Measurements from ENCODE around the gene OPTN.
"Not testable (repeated sequence)": the region's sequence is repeated elsewhere in the genome, so short reads cannot be mapped to it uniquely, and the experiment has no call there.

Gene OPTN

DNA sequence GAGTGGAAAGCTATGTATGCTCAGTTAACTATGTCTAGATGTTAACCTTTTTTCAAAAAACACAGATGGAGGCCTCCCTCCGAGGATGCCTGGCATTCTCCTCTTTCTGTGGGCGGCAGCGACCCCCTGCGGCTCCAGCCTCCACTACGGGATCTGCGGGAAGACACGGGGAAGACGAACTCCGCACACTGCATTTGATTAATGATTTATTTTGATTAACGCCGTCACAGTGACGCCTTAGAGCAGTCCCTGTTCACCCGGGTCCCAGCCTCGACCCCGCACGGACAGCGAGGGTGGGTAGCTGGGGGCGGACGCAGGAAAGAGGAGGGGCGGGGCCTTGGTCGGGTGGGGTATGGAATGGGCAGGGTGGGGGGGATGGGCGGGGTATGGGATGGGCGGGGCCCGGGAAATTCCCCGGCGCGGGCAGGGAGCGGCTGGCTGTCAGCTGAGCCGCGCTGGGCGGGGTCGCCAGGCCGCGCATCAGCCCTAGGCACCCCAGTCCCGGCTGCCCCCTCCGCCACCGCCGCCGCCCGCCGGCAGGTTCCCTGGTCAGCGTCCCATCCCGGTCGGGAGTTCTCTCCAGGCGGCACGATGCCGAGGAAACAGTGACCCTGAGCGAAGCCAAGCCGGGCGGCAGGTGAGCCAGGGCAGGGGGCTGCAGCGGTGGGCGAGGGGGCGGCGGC lies at the start of gene OPTN:
TSS of gene OPTN (plus strand) at position 498 of the 683 bp plus-strand sequence. CDS start 8,960 bp downstream, outside the sequence.
- DNase-seq (ENCODE audit: low read depth): peak; percentile 88

DNA sequence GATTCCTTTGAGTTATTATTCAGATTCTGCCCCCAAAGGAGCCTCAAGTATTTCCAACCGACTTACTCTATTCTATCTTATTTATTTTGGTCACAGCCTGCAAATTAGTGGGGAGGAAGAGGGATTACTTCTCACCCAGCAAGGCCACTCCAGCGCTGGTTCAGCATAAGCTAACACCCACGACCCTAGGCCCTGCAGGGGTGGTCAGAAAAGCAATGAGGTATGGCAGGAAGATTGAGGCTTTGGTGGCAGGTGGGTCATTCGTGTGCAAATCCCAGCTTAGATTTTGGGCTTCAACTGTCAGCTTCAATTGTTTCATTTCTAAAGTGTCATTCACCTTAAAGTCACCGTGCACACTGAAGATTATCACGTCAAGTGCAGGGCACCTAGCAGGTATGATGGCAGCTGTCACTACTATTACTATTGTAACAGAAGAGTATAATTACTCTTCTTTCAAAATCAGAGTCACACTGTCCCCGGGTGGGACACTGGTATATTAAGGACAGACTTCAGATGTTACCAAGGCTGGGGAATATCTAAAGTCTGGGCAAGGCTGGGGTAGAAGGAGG lies 48.8 kb upstream of the OPTN start:
- DNase-seq (ENCODE audit: low read depth): no peak

DNA sequence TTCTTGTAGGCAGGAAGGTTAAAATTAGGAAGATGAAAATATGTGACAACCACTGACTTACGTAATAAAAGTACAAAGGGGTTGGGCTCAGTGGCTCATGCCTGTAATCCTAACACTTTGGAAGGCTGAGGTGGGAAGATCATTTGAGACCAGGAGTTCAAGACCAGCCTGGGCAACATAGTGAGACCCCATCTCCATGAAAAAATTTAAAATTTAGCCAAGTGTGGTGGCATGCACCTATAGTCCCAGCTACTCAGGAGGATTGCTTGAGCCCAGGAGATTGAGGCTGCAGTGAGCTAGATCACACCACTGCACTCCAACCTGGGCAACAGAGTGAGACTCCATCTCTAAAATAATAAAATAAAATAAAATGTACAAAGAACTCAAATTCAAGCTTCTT lies 46.8 kb upstream of the OPTN start:
- DNase-seq (ENCODE audit: low read depth): not testable (repeated sequence)

DNA sequence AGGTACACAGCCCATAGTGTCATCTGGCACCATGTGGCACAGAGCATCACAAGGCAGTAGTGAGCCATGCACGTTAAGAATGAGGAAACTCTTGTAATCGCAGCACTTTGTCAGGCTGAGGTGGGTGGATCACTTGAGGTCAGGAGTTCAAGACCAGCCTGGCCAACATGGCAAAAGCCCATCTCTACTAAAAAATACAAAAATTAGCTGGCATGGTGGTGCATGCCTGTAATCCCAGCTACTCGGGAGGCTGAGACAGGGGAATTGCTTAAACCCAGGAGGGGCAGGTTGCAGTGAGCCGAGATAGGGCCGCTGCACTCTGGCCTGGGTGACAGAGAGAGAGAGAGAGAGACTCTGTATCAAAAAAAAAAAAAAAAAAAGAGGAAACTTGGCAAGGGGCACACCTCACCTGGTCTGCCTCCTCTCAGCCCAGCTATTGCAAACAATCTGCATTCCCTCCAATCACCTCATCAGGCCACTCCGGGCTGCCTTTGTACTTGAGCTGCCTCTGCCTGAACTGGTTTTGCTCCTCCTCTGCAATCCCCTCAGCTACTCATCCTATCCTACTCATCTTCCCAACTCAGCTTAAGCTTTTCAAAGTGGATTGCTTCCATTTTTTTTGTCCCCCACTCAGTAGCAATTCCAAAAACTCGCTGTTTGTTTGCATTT lies 46.0 kb upstream of the OPTN start:
- no peak for DNase-seq (ENCODE audit: low read depth)

DNA sequence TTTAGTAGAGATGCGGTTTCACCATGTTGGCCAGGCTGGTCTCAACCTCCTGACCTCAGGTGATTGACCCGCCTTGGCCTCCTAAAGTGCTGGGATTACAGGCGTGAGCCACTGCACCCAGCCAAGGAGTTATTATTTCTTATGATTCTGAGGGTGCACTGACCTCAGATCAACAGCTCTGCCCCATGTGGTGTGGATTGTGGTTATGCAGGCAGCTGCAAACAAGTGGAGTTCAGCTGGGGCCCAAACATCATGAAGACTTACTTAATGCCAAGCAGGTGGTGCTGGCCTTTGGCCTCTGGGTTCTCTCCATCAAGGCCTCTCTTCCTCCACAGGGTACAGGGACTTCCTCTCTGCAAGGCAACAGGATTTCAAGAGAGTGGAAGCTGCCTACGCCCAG lies 45.1 kb upstream of the OPTN start:
- no peak for DNase-seq (ENCODE audit: low read depth)

- DNase-seq (ENCODE audit: low read depth): no peak
These were observed 43.4 kb upstream of the OPTN start for GRCh38 chr10:13056456-13057077.

GRCh38 chr10:13062803-13063202 lies 37.2 kb upstream of the OPTN start:
- no peak for DNase-seq (ENCODE audit: low read depth)

DNA sequence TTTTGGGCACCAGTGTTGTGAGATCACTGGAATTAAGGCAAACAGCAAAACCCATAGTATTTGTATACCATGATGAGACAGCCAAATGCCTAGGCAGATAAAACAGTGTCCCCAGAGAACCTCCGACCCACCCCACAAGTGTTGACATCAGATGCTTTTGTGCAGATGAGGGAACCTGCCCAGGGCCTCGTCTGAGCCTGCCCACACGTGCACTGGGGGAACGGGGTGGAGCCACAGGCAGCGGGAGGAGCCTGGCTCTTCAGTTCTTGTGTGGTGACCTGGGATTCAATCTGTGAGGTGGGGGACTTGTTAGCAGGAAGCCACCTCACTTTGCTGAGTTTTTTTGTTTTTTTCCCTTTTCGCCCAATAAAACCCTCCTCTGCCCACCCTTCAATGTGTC lies 33.4 kb upstream of the OPTN start:
- no peak for DNase-seq (ENCODE audit: low read depth)

DNA sequence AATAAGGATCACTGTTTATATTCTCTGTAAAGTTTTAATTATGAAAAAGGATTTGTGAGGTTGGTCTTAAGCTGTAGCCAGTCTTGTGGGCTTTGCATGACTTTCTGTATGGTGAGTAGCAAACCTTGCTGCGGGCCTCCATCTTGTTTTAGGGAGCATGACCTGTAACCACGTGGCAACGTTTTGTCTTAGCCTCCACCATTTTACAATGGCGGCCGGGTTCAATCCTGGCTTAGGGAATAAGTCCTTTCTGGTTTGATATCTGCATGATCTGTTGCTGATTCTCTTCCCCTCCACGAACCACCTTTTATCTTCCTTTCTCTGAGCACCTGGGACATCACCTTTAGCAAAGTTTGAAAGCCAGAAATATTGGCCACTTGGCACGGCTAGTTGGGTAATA lies 32.5 kb upstream of the OPTN start:
- DNase-seq (ENCODE audit: low read depth): no peak

- DNase-seq (ENCODE audit: low read depth): no peak
These were observed 31.9 kb upstream of the OPTN start for GRCh38 chr10:13068071-13068470.

DNA sequence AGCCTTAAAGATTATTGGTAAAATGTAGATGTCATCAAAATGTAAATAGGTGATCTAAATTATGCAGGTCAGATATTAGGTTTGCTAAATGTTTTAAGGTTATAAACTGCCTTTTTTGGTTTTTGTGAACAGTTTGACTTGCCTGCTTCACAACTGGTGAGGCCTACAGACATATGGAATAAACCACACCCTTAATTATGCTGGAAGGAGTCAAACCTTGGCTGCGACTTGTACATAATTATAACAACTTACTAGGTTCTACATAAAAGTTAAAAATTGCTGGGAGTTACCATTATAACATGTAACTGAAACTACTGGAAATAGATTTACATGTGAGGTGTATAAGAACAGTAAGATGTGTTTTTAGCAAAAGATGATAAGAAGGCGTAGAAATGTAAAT lies 31.5 kb upstream of the OPTN start:
- no peak for DNase-seq (ENCODE audit: low read depth)

- no peak for DNase-seq (ENCODE audit: low read depth)
These were observed 27.6 kb upstream of the OPTN start for GRCh38 chr10:13072339-13072738.

GRCh38 chr10:13074563-13075451 lies 25.2 kb upstream of the OPTN start:
- peak; percentile 65 for DNase-seq (ENCODE audit: low read depth)

DNA sequence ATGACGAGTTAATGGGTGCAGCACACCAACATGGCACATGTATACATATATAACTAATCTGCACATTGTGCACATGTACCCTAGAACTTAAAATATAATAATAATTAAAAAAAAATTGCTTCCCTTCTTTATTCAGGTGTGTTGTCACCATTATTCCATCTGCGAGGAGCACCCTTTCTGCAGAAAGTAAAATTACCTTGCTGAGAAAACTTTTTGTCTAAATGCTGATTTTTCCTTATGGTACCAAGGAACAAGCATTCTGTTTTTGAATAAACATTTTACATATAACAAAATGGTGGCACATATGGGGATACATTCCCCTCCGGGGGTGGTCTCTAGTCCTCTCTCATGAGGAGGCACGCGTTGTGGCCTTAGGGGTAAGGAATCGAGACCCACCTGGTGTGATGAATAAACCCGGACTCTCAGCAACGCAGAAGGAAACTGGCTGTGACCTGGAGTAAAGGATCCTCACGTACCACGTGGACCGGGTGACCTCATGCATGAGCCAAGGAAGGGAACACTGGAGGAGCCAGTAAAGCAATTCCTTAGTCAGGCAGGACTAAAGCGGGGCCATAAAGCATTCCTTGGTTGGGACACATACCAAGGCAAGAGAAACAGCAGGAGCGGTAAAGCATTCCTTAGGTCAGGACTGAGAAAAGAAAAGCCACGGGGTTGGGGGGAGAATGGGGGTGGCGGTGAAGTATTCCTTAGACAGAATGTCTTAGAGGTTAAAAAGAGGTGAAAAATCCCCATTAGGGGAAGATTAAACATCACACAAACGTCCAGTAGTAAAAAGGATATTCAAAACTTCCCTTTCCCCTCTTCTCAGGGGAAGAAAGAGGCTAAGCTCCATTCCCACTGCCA lies 20.8 kb upstream of the OPTN start:
- no peak for DNase-seq (ENCODE audit: low read depth)

DNA sequence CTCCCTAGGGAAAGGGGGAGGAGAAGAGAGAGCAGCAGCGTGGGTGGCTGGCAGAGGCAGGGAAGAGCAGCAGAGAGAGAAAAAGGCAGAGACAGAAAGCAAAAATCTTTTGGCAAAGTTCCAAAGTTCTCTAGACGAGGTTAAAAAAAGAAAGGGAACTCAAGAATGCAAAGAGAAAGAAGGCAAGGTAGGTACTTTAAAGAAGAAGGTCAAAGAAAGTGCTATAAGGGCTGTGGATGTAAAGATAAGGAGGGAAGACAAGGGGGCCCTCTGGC lies 20.2 kb upstream of the OPTN start:
- DNase-seq (ENCODE audit: low read depth): no peak

DNA sequence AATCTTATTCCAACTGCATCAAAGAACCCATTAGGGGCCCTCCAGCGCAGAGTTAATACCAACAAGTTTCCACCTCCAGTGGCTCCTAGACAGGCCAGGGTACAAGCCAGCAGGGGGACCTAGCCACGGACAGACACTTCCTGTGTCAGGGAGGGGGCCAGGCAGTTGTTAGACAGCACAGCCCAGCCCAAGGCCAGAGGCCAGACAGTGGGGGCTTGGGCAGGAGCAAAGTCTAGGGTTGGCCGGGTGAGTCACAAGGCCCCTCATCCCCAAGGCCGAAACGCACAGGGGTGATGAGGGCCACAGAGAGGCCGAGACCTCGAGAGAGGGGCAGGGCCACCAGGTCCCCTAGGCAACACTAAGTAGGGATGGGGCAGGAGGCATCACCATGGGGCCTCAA lies 19.3 kb upstream of the OPTN start:
- DNase-seq (ENCODE audit: low read depth): no peak

DNA sequence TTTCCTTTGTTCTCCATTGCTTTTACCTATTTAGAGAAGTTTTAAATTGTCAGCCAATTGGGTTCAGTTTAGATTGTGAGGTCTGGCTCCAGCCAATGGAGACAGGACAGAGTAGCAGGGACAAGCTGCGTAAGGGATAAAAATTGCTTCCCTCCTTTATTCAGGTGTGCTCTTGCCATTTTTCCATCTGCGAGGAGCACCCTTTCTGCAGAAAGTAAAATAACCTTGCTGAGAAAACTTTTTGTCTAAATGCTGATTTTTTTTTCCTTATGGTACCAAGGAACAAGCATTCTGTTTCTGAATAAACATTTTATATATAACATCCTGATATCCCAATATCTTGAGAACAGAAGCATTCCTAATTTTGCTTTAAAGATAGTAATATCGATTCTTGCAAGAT lies 16.3 kb upstream of the OPTN start:
- DNase-seq (ENCODE audit: low read depth): not testable (repeated sequence)

GRCh38 chr10:13086056-13086455 lies 13.9 kb upstream of the OPTN start:
- DNase-seq (ENCODE audit: low read depth): no peak

- no peak for DNase-seq (ENCODE audit: low read depth)
These were observed 12.4 kb upstream of the OPTN start for GRCh38 chr10:13087601-13087985.

DNA sequence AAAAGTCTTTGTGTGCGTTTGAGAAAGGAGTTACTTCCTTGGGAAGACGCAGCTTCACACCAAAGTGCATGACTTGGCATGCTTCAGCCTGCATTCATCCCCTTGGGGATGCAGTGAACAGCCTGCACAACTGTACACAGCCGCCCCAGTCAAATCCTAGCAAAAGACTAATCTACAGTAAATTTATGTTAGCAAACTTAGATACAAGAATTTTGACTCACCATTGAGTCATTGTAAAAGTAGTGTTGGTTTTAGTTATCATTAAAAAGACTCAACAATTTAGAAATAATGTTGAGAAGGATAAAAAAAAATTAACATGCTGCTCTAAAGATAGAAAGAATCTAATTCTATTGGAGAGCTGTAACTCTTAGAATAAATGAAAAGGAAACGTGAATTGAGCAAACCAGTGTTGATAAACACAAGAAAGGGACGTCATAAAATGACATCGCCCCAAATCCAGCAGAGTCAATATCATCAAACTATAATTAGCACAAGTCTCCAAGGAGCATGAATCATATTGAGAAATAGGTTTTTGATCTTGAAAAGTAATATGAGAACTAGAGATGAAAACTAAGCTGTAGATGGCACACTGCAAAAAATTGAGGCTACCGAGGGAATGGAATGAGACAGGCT lies 11.9 kb upstream of the OPTN start:
- DNase-seq (ENCODE audit: low read depth): peak; percentile 80

- DNase-seq (ENCODE audit: low read depth): no peak
These were observed 10.6 kb upstream of the OPTN start for GRCh38 chr10:13089345-13089744.
